ENCODE data around the gene FAF1.

GRCh38 chr1:51002516-51002915 lies 42.4 kb upstream of the FAF1 start:
- TF ChIP-seq SOX6 (IDR thresholded peaks at IDR 0.05), result no peak
- TF ChIP-seq ZNF23 (CRISPR knock-in tag; IDR thresholded peaks at IDR 0.05), result no peak
- TF ChIP-seq BCOR (IDR thresholded peaks at IDR 0.05), result no peak
- TF ChIP-seq, protein P1, sequence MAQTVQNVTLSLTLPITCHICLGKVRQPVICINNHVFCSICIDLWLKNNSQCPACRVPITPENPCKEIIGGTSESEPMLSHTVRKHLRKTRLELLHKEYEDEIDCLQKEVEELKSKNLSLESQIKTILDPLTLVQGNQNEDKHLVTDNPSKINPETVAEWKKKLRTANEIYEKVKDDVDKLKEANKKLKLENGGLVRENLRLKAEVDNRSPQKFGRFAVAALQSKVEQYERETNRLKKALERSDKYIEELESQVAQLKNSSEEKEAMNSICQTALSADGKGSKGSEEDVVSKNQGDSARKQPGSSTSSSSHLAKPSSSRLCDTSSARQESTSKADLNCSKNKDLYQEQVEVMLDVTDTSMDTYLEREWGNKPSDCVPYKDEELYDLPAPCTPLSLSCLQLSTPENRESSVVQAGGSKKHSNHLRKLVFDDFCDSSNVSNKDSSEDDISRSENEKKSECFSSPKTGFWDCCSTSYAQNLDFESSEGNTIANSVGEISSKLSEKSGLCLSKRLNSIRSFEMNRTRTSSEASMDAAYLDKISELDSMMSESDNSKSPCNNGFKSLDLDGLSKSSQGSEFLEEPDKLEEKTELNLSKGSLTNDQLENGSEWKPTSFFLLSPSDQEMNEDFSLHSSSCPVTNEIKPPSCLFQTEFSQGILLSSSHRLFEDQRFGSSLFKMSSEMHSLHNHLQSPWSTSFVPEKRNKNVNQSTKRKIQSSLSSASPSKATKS (CRISPR knock-in tag; IDR thresholded peaks at IDR 0.05), result no peak
- no peak for TF ChIP-seq POLR2A (conservative IDR thresholded peaks at IDR 0.05)
- TF ChIP-seq BRCA1 (IDR thresholded peaks at IDR 0.05), result no peak
- TF ChIP-seq BRCA1 (CRISPR knock-in tag; IDR thresholded peaks at IDR 0.05), result no peak
- TF ChIP-seq HNRNPL (IDR thresholded peaks at IDR 0.05; ENCODE audit: low read depth, low read length), result no peak
- TF ChIP-seq TEAD4 (IDR thresholded peaks at IDR 0.05; ENCODE audit: low read length), result no peak
- no peak for TF ChIP-seq TEAD4 (CRISPR knock-in tag; IDR thresholded peaks at IDR 0.05; ENCODE audit: borderline replicate concordance)
- TF ChIP-seq NR1H2 (CRISPR knock-in tag; IDR thresholded peaks at IDR 0.05), result no peak
- TF ChIP-seq, protein P2, sequence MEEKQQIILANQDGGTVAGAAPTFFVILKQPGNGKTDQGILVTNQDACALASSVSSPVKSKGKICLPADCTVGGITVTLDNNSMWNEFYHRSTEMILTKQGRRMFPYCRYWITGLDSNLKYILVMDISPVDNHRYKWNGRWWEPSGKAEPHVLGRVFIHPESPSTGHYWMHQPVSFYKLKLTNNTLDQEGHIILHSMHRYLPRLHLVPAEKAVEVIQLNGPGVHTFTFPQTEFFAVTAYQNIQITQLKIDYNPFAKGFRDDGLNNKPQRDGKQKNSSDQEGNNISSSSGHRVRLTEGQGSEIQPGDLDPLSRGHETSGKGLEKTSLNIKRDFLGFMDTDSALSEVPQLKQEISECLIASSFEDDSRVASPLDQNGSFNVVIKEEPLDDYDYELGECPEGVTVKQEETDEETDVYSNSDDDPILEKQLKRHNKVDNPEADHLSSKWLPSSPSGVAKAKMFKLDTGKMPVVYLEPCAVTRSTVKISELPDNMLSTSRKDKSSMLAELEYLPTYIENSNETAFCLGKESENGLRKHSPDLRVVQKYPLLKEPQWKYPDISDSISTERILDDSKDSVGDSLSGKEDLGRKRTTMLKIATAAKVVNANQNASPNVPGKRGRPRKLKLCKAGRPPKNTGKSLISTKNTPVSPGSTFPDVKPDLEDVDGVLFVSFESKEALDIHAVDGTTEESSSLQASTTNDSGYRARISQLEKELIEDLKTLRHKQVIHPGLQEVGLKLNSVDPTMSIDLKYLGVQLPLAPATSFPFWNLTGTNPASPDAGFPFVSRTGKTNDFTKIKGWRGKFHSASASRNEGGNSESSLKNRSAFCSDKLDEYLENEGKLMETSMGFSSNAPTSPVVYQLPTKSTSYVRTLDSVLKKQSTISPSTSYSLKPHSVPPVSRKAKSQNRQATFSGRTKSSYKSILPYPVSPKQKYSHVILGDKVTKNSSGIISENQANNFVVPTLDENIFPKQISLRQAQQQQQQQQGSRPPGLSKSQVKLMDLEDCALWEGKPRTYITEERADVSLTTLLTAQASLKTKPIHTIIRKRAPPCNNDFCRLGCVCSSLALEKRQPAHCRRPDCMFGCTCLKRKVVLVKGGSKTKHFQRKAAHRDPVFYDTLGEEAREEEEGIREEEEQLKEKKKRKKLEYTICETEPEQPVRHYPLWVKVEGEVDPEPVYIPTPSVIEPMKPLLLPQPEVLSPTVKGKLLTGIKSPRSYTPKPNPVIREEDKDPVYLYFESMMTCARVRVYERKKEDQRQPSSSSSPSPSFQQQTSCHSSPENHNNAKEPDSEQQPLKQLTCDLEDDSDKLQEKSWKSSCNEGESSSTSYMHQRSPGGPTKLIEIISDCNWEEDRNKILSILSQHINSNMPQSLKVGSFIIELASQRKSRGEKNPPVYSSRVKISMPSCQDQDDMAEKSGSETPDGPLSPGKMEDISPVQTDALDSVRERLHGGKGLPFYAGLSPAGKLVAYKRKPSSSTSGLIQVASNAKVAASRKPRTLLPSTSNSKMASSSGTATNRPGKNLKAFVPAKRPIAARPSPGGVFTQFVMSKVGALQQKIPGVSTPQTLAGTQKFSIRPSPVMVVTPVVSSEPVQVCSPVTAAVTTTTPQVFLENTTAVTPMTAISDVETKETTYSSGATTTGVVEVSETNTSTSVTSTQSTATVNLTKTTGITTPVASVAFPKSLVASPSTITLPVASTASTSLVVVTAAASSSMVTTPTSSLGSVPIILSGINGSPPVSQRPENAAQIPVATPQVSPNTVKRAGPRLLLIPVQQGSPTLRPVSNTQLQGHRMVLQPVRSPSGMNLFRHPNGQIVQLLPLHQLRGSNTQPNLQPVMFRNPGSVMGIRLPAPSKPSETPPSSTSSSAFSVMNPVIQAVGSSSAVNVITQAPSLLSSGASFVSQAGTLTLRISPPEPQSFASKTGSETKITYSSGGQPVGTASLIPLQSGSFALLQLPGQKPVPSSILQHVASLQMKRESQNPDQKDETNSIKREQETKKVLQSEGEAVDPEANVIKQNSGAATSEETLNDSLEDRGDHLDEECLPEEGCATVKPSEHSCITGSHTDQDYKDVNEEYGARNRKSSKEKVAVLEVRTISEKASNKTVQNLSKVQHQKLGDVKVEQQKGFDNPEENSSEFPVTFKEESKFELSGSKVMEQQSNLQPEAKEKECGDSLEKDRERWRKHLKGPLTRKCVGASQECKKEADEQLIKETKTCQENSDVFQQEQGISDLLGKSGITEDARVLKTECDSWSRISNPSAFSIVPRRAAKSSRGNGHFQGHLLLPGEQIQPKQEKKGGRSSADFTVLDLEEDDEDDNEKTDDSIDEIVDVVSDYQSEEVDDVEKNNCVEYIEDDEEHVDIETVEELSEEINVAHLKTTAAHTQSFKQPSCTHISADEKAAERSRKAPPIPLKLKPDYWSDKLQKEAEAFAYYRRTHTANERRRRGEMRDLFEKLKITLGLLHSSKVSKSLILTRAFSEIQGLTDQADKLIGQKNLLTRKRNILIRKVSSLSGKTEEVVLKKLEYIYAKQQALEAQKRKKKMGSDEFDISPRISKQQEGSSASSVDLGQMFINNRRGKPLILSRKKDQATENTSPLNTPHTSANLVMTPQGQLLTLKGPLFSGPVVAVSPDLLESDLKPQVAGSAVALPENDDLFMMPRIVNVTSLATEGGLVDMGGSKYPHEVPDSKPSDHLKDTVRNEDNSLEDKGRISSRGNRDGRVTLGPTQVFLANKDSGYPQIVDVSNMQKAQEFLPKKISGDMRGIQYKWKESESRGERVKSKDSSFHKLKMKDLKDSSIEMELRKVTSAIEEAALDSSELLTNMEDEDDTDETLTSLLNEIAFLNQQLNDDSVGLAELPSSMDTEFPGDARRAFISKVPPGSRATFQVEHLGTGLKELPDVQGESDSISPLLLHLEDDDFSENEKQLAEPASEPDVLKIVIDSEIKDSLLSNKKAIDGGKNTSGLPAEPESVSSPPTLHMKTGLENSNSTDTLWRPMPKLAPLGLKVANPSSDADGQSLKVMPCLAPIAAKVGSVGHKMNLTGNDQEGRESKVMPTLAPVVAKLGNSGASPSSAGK (IDR thresholded peaks at IDR 0.05), result no peak

Measured in K562 (cell line).